BE2C (cell line): Measurements from ENCODE around the gene TCEAL9.
"Not testable (repeated sequence)": the region's sequence is repeated elsewhere in the genome, so short reads cannot be mapped to it uniquely, and the experiment has no call there.

Source experiments
- DNase-seq: peaks from one replicate; pipeline ENCODE4 v3.0.0-alpha.2; 2020
- H3K27me3 ChIP-seq: fragments of 250-450 bp; sonication (Bioruptor Pico); 2 replicates; pipeline ENCODE4 v1.5.1; 2020; ENCODE audit warnings: mild to moderate bottlenecking
- H3K36me3 ChIP-seq: fragments of 250-450 bp; sonication (Bioruptor Pico); 2 replicates; pipeline ENCODE4 v1.5.1; 2020; ENCODE audit warnings: mild to moderate bottlenecking
- H3K4me1 ChIP-seq: fragments of 250-450 bp; sonication (Bioruptor Pico); 2 replicates; pipeline ENCODE4 v1.5.1; 2020
- H3K4me3 ChIP-seq: 2 replicates; pipeline ENCODE4 v1.5.1; 2011; ENCODE audit warnings: low read depth, low read length
- H3K9me3 ChIP-seq: fragments of 250-450 bp; sonication (Bioruptor Pico); 2 replicates; pipeline ENCODE4 v1.5.1; 2020
- TF ChIP-seq, protein P1 (sequence below): IDR thresholded peaks from 2 replicates; pipeline ENCODE4 v1.5.1; 2012; ENCODE audit warnings: mild to moderate bottlenecking, low read depth, low read length

Gene TCEAL9

DNA sequence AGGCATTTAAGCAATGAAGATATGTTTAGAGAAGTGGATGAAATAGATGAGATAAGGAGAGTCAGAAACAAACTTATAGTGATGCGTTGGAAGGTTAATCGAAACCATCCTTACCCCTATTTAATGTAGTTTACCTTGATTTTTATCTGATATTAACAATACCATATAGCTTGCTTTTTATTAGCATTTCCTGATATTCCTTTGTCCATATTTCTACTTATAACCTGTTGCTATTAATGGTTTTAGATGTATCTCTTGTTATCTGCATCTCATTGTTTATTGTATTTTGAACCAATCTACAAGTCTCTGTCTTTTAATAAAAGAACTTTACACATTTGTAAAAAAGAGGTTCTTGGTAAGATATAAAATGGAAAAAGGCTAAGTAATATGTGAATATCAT is 1.6 kb downstream of the TCEAL9 start:
- Histone ChIP-seq H3K27me3 (no peaks in the 10 kb centered on the region), H3K4me3 (no peak overlapping the region; the same call in 1 of the 2 replicates), H3K4me1 (no peaks in the 10 kb centered on the region), H3K9me3 (no peaks in the 10 kb centered on the region), H3K36me3 (no peaks in the 10 kb centered on the region)
- TF ChIP-seq, protein P1, sequence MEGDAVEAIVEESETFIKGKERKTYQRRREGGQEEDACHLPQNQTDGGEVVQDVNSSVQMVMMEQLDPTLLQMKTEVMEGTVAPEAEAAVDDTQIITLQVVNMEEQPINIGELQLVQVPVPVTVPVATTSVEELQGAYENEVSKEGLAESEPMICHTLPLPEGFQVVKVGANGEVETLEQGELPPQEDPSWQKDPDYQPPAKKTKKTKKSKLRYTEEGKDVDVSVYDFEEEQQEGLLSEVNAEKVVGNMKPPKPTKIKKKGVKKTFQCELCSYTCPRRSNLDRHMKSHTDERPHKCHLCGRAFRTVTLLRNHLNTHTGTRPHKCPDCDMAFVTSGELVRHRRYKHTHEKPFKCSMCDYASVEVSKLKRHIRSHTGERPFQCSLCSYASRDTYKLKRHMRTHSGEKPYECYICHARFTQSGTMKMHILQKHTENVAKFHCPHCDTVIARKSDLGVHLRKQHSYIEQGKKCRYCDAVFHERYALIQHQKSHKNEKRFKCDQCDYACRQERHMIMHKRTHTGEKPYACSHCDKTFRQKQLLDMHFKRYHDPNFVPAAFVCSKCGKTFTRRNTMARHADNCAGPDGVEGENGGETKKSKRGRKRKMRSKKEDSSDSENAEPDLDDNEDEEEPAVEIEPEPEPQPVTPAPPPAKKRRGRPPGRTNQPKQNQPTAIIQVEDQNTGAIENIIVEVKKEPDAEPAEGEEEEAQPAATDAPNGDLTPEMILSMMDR: no peak
- no peak for DNase-seq

DNA sequence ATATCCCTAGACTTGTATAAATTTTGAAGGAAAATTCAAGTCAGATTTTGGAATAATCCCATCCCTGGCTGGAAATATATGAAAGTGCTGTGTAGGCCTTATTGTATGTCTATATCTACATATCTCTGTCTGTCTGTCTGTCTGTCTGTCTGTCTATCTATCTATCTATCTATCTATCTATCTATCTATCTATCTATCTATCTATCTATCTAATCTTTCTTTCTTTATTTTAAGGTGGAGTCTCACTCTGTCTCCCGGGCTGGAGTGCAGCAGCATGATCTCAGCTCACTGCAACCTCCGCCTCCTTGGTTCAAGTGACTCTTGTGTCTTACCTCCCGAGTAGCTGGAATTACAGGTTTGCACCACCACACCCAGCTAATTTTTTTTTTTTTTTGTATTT is 3.3 kb downstream of the TCEAL9 start:
- not testable (repeated sequence) for DNase-seq, H3K9me3 ChIP-seq, H3K4me3 ChIP-seq, H3K4me1 ChIP-seq, H3K36me3 ChIP-seq, H3K27me3 ChIP-seq

DNA sequence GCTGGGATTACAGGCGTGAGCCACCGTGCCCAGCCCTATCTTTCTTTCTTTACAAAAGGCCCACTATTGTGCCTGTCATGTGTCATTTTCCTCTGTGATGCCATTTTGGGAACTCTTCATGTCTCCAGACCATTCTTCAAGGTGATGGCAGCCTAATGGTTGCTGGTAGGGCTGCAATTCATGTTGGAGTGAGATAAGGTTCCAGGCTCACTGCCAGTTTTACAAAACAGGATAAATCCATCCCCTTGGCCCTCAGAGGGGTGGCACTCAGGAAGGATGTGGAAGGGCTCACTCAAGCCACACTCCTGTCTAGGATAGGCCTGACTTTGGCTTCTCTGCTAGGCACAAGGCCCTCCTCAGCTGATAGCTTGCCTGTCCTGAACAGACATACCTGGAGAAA is 3.8 kb downstream of the TCEAL9 start:
- DNase-seq: peak; percentile 57
- Histone ChIP-seq H3K36me3 (no peaks in the 10 kb centered on the region), H3K4me3 (no peak overlapping the region), H3K9me3 (no peaks in the 10 kb centered on the region), H3K27me3 (no peaks in the 10 kb centered on the region), H3K4me1 (no peaks in the 10 kb centered on the region)
- TF ChIP-seq, protein P1: no peak

DNA sequence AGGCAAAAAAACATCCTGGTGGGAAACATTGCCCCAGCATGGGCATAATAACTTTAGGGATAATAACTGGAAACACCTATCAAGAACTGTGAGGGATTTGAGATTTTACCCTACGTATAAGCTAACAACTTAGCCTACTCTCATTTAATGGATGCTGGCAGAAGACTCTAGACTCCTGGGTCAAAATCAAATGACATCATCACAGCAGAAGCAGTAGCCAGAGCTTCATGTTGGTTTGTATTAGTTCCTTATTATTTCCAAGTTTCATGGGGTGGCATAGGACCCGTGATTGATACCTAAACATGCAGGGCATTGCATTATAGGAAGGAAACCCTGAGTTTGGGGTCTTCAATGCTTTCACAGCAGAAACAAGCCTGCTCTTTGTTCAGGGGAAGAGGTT is 4.6 kb downstream of the TCEAL9 start:
- Histone ChIP-seq H3K4me1 (no peaks in the 10 kb centered on the region), H3K9me3 (no peaks in the 10 kb centered on the region)

DNA sequence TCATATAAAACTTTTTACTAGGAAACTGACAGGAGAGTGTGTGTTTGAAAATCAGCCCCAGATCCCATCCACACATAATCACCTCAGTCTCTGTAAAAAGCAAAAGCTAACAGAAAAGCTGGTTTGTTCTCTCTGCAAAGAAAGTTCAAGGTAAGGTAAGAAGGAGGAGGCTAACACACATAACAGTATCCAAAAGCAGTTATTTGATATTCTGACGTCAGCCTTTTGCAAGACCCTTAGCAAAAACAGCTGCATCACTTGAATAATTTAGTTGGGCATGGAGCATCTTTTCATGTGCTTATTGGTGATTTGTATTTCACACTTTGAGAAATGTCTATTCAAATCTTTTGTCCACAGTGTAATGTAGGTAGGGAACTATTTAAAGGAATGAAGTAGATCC is 5.5 kb downstream of the TCEAL9 start:
- H3K4me1 ChIP-seq: no peaks in the 10 kb centered on the region
- H3K36me3 ChIP-seq: no peaks in the 10 kb centered on the region
- H3K27me3 ChIP-seq: no peaks in the 10 kb centered on the region
- H3K4me3 ChIP-seq: no peak overlapping the region
- no peaks in the 10 kb centered on the region for H3K9me3 ChIP-seq
- TF ChIP-seq, protein P1: no peak
- DNase-seq: no peak

More for the DNA sequence above, 4.6 kb downstream of the TCEAL9 start:
- Histone ChIP-seq H3K36me3 (no peaks in the 10 kb centered on the region), H3K4me3 (no peak overlapping the region), H3K27me3 (no peaks in the 10 kb centered on the region)
- TF ChIP-seq, protein P1: no peak
- no peak for DNase-seq

DNA sequence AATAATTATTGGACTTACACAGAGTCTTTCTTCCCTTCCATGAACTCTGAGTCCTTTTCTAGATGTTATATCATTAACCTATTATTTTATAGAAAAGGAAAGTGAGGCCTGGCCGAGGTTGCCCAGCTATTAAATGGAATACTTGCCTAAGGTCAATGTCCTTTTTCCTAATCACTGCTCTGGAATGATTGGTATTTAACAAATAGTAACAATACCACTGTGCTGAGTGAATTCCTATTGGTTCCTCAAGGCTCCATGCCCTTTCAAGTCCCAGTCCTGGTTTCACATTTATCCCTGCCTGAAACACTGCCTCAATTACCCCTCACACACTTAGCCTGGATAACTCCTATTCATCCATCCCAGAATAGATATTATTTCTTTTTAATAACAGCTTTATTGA is 6.2 kb downstream of the TCEAL9 start:
- no peaks in the 10 kb centered on the region for H3K27me3 ChIP-seq
- TF ChIP-seq, protein P1: no peak
- no peaks in the 10 kb centered on the region for H3K36me3 ChIP-seq
- H3K4me3 ChIP-seq: no peak overlapping the region
- no peaks in the 10 kb centered on the region for H3K9me3 ChIP-seq
- no peak for DNase-seq
- H3K4me1 ChIP-seq: no peaks in the 10 kb centered on the region

DNA sequence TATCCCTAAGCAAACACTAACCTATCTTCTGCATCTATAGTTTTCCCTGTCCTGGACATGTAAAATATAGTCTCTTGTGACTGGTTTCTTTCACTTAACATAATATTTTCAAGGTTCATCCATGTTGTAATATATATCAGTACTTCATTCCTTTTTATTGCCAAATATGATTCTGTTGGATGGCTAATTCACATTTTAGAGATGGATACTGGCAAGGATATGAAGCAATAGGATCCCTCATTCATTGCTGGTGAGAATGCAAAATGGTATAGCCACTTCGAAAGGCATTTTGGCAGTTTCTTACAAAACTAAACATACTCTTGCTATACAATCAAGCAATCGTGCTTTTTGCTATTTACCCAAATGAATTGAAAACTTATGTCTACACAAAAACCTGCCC is 6.7 kb downstream of the TCEAL9 start:
- no peaks in the 10 kb centered on the region for H3K9me3 ChIP-seq
- TF ChIP-seq, protein P1: no peak
- DNase-seq: no peak
- H3K4me1 ChIP-seq: no peaks in the 10 kb centered on the region
- H3K4me3 ChIP-seq: no peak overlapping the region
- no peaks in the 10 kb centered on the region for H3K27me3 ChIP-seq
- H3K36me3 ChIP-seq: no peaks in the 10 kb centered on the region
